Gastroesophageal sphincter (tissue), 4 donors: ENCODE results near the gene LMCD1. TPM values are rescaled to one million over a fixed set of nuclear protein-coding genes. Genes with fewer than 3 reads are reported as not detected.

Experiments used
- ATAC-seq: fragments of 150-250 bp; one replicate; pipeline ENCODE4 v1.9.1; 2016; ENCODE audit warnings: mild to moderate bottlenecking, moderate library complexity
- H3K27ac ChIP-seq, 4 donors: fragments of 200-600 bp; sonication (generic) in 3 of 4; 1 replicate in 3 of 4; 2 replicates in 1 of 4; pipeline ENCODE4 v1.5.1; 2016 to 2019
- H3K27me3 ChIP-seq: fragments of 200-600 bp; sonication (generic); one replicate; pipeline ENCODE4 v1.5.1; 2019
- H3K36me3 ChIP-seq, 2 donors: fragments of 200-600 bp; sonication (generic); one replicate each; pipeline ENCODE4 v1.5.1; 2019; ENCODE audit warnings: control low read depth in 1 of 2
- H3K4me1 ChIP-seq, 3 donors: fragments of 200-600 bp; sonication (generic); 1 replicate in 2 of 3; 2 replicates in 1 of 3; pipeline ENCODE4 v1.5.1; 2016 to 2019; ENCODE audit warnings: control low read depth in 2 of 3
- H3K4me3 ChIP-seq, 2 donors: fragments of 200-600 bp; sonication (generic); one replicate each; pipeline ENCODE4 v1.5.1; 2019; ENCODE audit warnings: mild to moderate bottlenecking in 1 of 2, moderate library complexity in 1 of 2
- H3K9me3 ChIP-seq, 3 donors: fragments of 200-600 bp; sonication (generic); one replicate each; pipeline ENCODE4 v1.5.1; 2017 to 2019; ENCODE audit warnings: control low read depth in 2 of 3
- CTCF ChIP-seq, 4 experiments: fragments of 200-600 bp in 2 of 4; fragments of 450-650 bp in 2 of 4; sonication (generic) in 1 of 4; IDR thresholded peaks; one replicate each; pipeline ENCODE4 v1.5.1; 2017 to 2019; ENCODE audit warnings: antibody characterized with exemption in 4 of 4, mild to moderate bottlenecking in 2 of 4, moderate library complexity in 2 of 4
- EP300 ChIP-seq: sonication (generic); formaldehyde crosslinking; IDR thresholded peaks from one replicate; pipeline ENCODE4 v1.6.1; 2017; ENCODE audit warnings: antibody characterized with exemption, mild to moderate bottlenecking
- POLR2A ChIP-seq, 2 donors: fragments of 450-650 bp; IDR thresholded peaks; one replicate each; pipeline ENCODE4 v1.6.1; 2017; ENCODE audit warnings: antibody characterized with exemption in 2 of 2, mild to moderate bottlenecking in 2 of 2, moderate library complexity in 1 of 2
- POLR2AphosphoS5 ChIP-seq: sonication (generic); formaldehyde crosslinking; IDR thresholded peaks from one replicate; pipeline ENCODE4 v1.6.1; 2017; ENCODE audit warnings: antibody characterized with exemption
- WGBS, 2 donors: methylation state at CpG; one replicate each; pipeline ENCODE4 v1.1.5; 2018; ENCODE audit warnings: low coverage in 1 of 2; 5-methylcytosine and 5-hydroxymethylcytosine counted together
- total RNA-seq, 4 donors: library from RNA; depleted of rRNA; stranded (reverse); fragments of >200 nt; gene quantifications; one replicate each; pipeline ENCODE4 v1.1.0, GENCODE V29; 2016

The LMCD1 gene
- total RNA-seq, 4 donors from 2014 or later: 17.6 to 318 (median 136) TPM

GRCh38 chr3:8473029-8473428 lies 28.6 kb upstream of the LMCD1 start:
- no peak for TF ChIP-seq POLR2AphosphoS5
- no peaks in the 10 kb centered on the region for H3K4me1 ChIP-seq
- no peaks in the 10 kb centered on the region for H3K9me3 ChIP-seq
- H3K4me3 ChIP-seq: no peak overlapping the region
- H3K27me3 ChIP-seq: no peaks in the 10 kb centered on the region
- H3K27ac ChIP-seq: no peak overlapping the region
- 93 to 95% methylated on average over 3 to 4 of the region's 4 CpGs for WGBS, 2 donors
- no peak for ATAC-seq
- H3K36me3 ChIP-seq: no peaks in the 10 kb centered on the region

GRCh38 chr3:8473990-8474389 lies 27.6 kb upstream of the LMCD1 start:
- Histone ChIP-seq H3K4me1 (no peaks in the 10 kb centered on the region), H3K27ac (no peak overlapping the region), H3K27me3 (no peaks in the 10 kb centered on the region), H3K9me3 (no peaks in the 10 kb centered on the region), H3K36me3 (no peaks in the 10 kb centered on the region), H3K4me3 (no peak overlapping the region)
- WGBS, 2 donors: 77 to 90% methylated on average over 3 to 4 of the region's 4 CpGs
- no peak for TF ChIP-seq POLR2A (IDR thresholded peaks at IDR 0.05)
- TF ChIP-seq POLR2AphosphoS5: no peak
- TF ChIP-seq CTCF (IDR thresholded peaks at IDR 0.05): no peak
- TF ChIP-seq EP300: no peak
- no peak for ATAC-seq

GRCh38 chr3:8474991-8475390 lies 26.6 kb upstream of the LMCD1 start:
- no peak for ATAC-seq
- Histone ChIP-seq H3K27me3 (no peaks in the 10 kb centered on the region), H3K9me3 (no peaks in the 10 kb centered on the region), H3K36me3 (no peaks in the 10 kb centered on the region), H3K4me3 (no peak overlapping the region), H3K4me1 (no peaks in the 10 kb centered on the region), H3K27ac (no peak overlapping the region)
- TF ChIP-seq EP300 (no peak), POLR2AphosphoS5 (no peak), POLR2A (IDR thresholded peaks at IDR 0.05) (no peak), CTCF (IDR thresholded peaks at IDR 0.05) (no peak)
- no CpG with 5 or more reads among the region's 2 CpGs for WGBS, 2 donors

GRCh38 chr3:8480699-8481098 lies 20.9 kb upstream of the LMCD1 start:
- TF ChIP-seq POLR2A (IDR thresholded peaks at IDR 0.05): no peak
- no peak for TF ChIP-seq CTCF (IDR thresholded peaks at IDR 0.05)
- no peak for TF ChIP-seq EP300
- TF ChIP-seq POLR2AphosphoS5: no peak
- no peak for ATAC-seq
- 49 to 100% methylated on average over 2 to 3 of the region's 3 CpGs for WGBS, 2 donors

GRCh38 chr3:8481380-8481779 lies 20.2 kb upstream of the LMCD1 start:
- ATAC-seq: no peak
- WGBS, 2 donors: 50% methylated on average over 1 of the region's 2 CpGs; no CpG with 5 or more reads in 1 of the 2 donors
- no peaks in the 10 kb centered on the region for H3K9me3 ChIP-seq
- no peaks in the 10 kb centered on the region for H3K27me3 ChIP-seq
- H3K36me3 ChIP-seq: no peaks in the 10 kb centered on the region
- H3K4me3 ChIP-seq: no peak overlapping the region
- TF ChIP-seq POLR2AphosphoS5 (no peak), POLR2A (IDR thresholded peaks at IDR 0.05) (no peak), EP300 (no peak), CTCF (IDR thresholded peaks at IDR 0.05) (peak in 2 of 4 experiments; percentile 4 to 12)
- no peak overlapping the region for H3K27ac ChIP-seq
- peaks cover 2 to 17% (median 10%) of the 10 kb centered on the region in 3 donors for H3K4me1 ChIP-seq

More at GRCh38 chr3:8480699-8481098, 20.9 kb upstream of the LMCD1 start:
- H3K27ac ChIP-seq: no peak overlapping the region
- H3K36me3 ChIP-seq: no peaks in the 10 kb centered on the region
- peaks cover 2 to 17% (median 10%) of the 10 kb centered on the region in 3 donors for H3K4me1 ChIP-seq
- H3K9me3 ChIP-seq: no peaks in the 10 kb centered on the region
- H3K4me3 ChIP-seq: no peak overlapping the region
- no peaks in the 10 kb centered on the region for H3K27me3 ChIP-seq
